ENCODE results near the gene SLC1A1.
"Not testable (repeated sequence)": the region's sequence is repeated elsewhere in the genome, so short reads cannot be mapped to it uniquely, and the experiment has no call there.

SLC1A1 gene

GRCh38 chr9:4581861-4582565 lies 91.7 kb downstream of the SLC1A1 start:
- DNase-seq, result no peak

DNA sequence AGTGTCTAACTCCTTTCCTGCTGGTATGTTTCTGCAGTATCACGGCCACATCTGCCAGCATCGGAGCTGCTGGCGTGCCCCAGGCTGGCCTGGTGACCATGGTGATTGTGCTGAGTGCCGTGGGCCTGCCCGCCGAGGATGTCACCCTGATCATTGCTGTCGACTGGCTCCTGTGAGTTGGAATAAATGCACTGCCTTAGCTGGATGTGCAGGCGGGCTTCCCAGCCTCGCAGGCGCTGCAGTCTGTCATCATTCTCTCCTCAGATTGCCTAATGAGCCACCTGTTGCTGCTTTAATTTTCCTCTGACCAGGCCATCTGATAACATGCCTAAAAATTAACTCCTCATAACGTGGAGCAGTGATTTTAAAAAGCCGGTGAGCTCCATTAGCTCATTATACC lies 92.7 kb downstream of the SLC1A1 start:
- no peak for DNase-seq

- no peak for DNase-seq
Measured at GRCh38 chr9:4584636-4585035, 94.4 kb downstream of the SLC1A1 start.

DNA sequence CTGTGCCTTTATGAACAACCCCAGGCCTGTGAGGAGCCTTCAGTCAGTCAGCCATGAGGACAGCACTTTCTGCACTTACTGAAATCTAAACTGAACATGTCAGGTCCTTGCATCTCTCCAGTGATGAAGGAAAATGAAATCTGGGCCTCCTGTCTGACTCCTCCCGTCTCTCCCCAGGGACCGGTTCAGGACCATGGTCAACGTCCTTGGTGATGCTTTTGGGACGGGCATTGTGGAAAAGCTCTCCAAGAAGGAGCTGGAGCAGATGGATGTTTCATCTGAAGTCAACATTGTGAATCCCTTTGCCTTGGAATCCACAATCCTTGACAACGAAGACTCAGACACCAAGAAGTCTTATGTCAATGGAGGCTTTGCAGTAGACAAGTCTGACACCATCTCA lies 94.9 kb downstream of the SLC1A1 start:
- no peak for DNase-seq

DNA sequence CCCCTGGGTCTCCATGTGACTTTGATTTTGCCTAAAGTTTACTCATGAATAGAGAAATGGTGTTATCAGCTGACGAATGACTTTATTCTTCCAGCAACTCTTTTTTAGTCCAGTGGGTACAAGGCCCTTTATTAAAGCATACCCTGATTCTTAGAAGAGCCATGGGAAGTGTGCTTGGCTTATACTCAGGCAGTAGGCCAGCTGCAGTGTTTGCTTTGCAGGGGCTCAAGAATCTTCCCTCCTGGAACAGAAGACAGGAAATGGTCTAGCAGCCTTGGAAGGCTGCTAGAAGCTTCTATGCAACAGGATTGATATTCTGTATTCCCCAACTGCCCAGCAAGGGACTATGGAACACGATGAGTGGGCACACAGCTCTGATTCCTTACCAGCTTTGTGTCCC lies 98.5 kb downstream of the SLC1A1 start:
- DNase-seq, result no peak

DNA sequence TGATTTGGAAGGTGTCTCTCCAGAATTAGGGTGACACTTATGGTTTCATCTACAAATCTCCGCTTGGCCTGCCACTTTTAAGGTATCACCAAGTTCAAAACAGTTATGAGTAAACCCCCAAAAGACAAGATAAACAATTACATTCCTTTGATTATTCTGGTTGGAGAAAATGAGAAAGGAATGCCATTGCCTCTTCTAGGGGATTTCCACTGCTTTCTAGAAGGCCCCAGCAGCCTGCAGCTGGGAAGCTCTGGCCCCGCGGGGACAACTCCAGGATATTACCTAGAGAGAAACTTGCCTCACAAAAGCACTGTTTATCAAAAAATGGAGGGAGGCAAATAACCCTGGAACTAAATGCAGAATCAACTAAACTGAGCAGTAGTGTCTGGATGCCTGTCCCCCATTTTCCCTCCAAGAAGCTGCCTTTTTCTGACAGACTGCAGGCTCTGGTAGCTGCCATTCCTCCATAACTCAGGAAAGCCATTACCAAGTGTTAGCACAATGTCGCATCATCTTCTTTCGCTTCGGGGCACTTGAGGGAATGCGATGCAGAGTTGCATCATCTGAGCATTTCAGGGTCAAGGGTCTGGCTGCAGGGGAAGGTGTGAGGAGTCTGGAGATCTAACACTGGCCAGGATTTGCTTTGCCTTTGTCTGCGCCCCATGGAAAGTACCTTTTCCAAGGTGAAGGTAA lies 100.3 kb downstream of the SLC1A1 start:
- DNase-seq, result no peak

DNA sequence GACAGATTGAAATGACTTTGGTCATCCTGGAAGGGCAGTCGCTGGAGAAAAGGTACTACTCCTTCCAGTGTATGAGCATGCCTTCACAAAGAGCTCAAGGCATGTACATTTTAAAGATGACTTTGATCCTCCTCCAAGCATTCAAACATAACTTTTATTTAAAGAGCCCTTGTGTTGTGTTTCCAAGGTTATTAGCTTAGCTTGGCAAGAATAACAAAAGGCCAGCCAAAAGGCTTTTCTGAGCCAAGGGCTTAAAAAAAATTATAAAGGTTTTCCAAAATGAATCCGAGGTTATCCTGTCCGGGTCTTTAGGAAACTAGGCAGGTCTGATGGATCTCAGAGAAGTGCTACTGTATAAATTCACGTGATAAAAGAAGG lies 100.8 kb downstream of the SLC1A1 start:
- DNase-seq, result no peak

DNA sequence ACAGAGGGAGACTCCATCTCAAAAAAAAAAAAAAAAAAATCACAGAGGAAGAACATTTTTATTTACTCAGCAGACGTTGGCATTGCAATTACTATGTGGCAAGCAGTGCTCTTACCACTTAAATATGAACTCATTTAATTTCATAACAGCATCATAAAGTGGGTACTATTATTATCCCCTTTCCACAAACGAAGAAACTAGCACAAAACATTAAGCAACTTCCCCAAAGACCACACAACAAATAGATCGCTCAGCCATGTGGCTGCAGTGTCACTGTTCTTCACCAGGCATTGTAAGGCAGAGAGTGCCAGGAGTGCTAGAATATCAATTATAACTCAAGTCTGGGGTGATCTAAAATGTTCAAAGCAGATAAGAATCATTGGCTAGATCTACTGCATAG lies 102.0 kb downstream of the SLC1A1 start:
- no peak for DNase-seq

GRCh38 chr9:4592886-4593285 lies 102.6 kb downstream of the SLC1A1 start:
- no peak for DNase-seq

DNA sequence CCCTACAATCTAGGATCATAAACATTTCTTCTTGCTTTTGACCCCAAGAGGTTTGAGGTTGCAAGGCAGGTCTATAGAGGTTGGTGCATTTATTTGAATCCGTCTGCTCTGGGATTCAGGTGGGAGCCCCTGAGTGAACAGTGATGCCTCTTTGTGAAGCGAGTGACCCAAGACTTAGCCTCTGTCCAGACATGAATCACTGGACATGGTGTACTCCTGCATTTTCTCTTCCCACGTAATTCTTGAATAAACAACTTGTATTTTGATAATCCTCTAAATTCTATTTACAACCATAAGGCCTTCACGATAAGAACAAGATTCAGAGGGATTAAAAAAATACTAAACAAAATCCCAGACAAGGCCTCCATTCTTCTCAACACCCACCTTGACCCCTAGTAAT lies 104.3 kb downstream of the SLC1A1 start:
- no peak for DNase-seq

DNA sequence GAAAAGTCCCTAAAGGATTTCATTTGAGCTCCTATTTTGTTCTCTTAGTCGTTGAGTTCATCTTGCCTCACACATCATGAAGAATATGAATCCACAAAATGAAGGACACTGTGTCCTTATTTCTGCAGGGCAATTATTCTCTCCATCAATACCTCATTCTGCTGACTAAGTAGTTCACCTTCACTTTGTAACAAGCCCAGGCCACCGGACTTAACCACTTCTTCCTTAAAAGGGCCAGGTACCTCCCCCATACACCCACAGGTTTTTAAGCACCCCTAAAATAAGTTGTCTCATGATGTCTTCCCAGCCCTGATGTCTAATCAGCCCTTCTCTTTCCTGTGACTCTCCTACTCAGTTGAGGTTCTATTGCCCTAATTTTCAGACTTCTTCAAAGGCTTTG lies 104.7 kb downstream of the SLC1A1 start:
- DNase-seq, result no peak

- DNase-seq, result no peak
Measured at GRCh38 chr9:4596165-4596922, 106.1 kb downstream of the SLC1A1 start.

GRCh38 chr9:4600368-4600767 lies 110.1 kb downstream of the SLC1A1 start:
- no peak for DNase-seq

DNA sequence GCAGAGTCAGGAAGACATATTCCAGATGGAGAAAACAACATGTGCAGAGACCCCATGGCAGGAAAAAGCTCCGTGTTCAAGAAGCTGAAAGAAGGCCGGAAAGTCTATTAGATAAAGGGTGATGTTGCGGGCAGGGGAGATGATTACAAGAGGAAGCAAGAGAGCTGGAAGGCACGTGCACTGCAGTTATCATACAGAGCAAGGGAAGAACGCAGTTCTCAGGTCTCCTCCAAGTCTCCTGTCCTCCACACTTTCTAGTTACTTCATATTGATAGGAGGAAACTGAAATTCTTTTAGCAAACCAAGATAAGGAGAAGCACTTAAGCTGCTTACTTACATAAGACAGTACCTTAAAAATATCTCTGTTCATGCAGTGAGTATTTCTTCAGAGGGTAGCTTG lies 113.6 kb downstream of the SLC1A1 start:
- no peak for DNase-seq

DNA sequence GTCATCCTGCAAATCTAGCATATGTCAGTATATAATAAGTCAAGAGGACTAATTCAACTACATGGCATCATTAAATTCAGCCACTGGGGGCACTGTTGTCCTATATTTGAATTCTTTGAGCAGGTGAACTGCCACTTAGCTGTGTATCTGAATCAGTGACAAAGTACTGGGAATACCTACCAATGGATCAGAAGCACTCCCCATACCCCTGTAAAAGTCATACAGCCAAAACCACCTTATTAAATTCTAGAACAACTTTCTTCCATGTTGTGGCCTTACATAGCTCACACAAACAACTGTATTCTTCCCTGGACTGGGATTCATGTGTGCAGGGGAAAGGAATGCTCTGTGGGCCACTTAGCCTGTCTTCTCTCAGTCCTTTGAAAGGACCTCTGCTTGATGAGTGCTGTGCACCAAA lies 114.4 kb downstream of the SLC1A1 start:
- DNase-seq, result peak; percentile 84 to 86

GRCh38 chr9:4606033-4606432 lies 115.8 kb downstream of the SLC1A1 start:
- not testable (repeated sequence) for DNase-seq

- no peak for DNase-seq
Measured at GRCh38 chr9:4614627-4615026, 124.4 kb downstream of the SLC1A1 start.

- no peak for DNase-seq
Measured at GRCh38 chr9:4615251-4615650, 125.0 kb downstream of the SLC1A1 start.

DNA sequence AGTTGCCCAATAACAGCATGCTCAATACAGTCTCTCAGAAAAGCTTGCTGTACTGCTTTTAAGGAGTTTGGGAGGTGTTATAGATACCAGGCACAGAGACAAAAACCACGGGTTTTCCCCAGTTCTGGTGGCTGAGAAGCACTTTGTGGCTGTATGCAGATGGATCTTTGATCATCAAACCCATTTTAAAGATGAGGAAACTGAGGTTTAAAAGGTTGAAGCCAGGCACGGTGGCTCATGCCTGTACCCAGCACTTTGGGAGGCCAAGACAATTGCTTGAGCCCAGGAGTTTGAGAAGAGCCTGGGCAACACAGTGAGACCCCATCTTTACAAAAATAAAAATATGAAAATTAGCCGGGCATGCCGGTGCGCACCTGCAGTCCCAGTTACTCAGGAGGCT lies 125.5 kb downstream of the SLC1A1 start:
- no peak for DNase-seq

DNA sequence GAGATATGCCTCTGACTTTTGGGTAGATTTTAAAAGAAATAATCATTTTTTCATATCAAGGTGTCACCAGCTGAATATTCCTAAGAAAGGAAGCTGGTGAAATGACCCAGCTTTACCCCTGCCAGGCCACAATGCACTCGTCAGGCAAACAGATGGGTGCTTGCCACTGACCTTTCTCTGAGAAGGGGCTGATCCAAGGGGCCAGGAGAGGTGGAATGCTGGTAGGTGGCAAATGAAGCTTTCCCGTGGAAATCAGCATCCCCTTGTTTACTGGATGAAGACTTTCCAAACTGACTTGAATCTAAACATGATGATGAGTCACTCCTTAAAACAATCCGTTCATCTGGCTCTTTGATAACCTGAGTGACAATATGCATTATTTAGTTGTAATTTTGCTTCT lies 127.5 kb downstream of the SLC1A1 start:
- no peak for DNase-seq

- no peak for DNase-seq
Measured at GRCh38 chr9:4618700-4619099, 128.4 kb downstream of the SLC1A1 start.

DNA sequence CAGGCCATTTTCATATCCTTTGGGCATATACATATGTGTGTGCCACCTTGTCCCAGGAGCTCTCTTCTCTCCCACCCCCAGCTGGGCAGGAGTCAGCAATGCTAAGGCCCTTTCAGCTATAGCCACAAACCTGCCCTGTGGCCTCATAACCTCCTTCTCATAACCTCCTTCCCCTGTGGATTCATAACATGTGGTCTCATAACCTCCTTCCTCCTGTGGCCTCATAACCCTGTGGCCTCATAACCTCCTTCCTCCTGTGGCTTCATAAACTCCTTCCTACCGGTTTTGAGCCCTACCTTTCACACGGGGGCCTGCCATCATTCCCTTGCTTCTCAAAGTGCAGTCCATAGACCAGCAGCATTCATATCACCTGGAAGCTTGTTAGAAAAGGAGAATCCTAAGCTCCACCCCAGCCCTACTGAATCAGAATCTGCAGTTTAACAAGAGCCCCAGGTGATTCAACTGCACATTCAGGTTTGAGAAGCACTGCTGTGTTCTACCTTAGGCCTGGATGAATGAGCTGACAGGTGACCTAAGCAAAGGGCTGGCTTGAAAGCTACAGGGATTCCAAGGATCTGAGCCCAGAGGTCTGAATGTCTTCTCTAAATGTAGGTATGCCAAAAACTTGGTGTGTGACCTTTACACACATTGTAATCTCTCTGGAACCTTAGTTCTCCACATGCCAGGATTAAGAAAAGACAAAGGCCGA lies 129.9 kb downstream of the SLC1A1 start:
- DNase-seq, result no peak

- no peak for DNase-seq
Measured at GRCh38 chr9:4620881-4621555, 130.8 kb downstream of the SLC1A1 start.

Data from NCI-H446 (cell line).